H1 (cell line): ENCODE measurements around the gene TNNI2. TPM values are rescaled to one million over a fixed set of nuclear protein-coding genes. Genes with fewer than 3 reads are reported as not detected.

Experiments used
- KDM5A ChIP-seq: fragments of 200-600 bp; IDR thresholded peaks from 2 replicates; pipeline ENCODE4 v1.7.1; 2012; ENCODE audit warnings: mild to moderate bottlenecking, low read length, inconsistent platforms, mixed read lengths
- NRF1 ChIP-seq: IDR thresholded peaks from 2 replicates; pipeline ENCODE4 v1.6.1; 2011; ENCODE audit warnings: mild to moderate bottlenecking, low read depth, low read length, improper control_type of control experiment
- POU5F1 ChIP-seq: IDR thresholded peaks from 2 replicates; pipeline ENCODE4 v1.6.1; 2011; ENCODE audit warnings: low read depth, mild to moderate bottlenecking, low read length, moderate library complexity
- RNF2 ChIP-seq: fragments of 200-900, 300-1000 bp; sonication (generic); IDR thresholded peaks from 2 replicates; pipeline ENCODE4 v1.7.1; 2016; ENCODE audit warnings: borderline replicate concordance, low read depth, mild to moderate bottlenecking, antibody characterized with exemption, low read length; ENCODE audit not compliant: poor library complexity, severe bottlenecking; ENCODE audit errors: missing control alignments
- RXRA ChIP-seq: IDR thresholded peaks from 2 replicates; pipeline ENCODE4 v1.6.1; 2011; ENCODE audit warnings: low read depth, mild to moderate bottlenecking, low read length, moderate library complexity; ENCODE audit not compliant: insufficient read depth
- SAP30 ChIP-seq: fragments of 300-600 bp; sonication (generic); IDR thresholded peaks from 2 replicates; pipeline ENCODE4 v1.7.1; 2012; ENCODE audit warnings: low read length, moderate library complexity, mild to moderate bottlenecking, inconsistent platforms; ENCODE audit not compliant: insufficient read depth, insufficient replicate concordance
- SIN3A ChIP-seq, 2 experiments: IDR thresholded peaks in 1 of 2; conservative IDR thresholded peaks in 1 of 2; 2 replicates each; pipeline ENCODE4 v1.6.1; 2011 to 2012; ENCODE audit warnings: low read length in 2 of 2, improper control_type of control experiment in 1 of 2, low read depth in 1 of 2, mild to moderate bottlenecking in 1 of 2
- SP2 ChIP-seq: IDR thresholded peaks from 2 replicates; pipeline ENCODE4 v1.6.1; 2012; ENCODE audit warnings: mild to moderate bottlenecking, low read length, inconsistent platforms
- TAF7 ChIP-seq: optimal IDR thresholded peaks from 2 replicates; pipeline ENCODE3; 2011; ENCODE audit warnings: low read depth, mild to moderate bottlenecking, inconsistent platforms, low read length, moderate library complexity, borderline replicate concordance
- polyA plus RNA-seq, 7 experiments: library from polyadenylated mRNA; depleted of rRNA in 3 of 7; stranded (reverse) in 5 of 7; unstranded in 2 of 7; fragments of >200 nt in 5 of 7; fragments of 200-250 nt in 2 of 7; gene quantifications; 1 replicate in 5 of 7; 2 replicates in 1 of 7; 4 replicates in 1 of 7; pipeline versions ENCODE4 v1.2.1 to v1.2.3, GENCODE V29; 2011 to 2013; ENCODE audit warnings: missing spikeins in 2 of 7, mixed read lengths in 2 of 7
- total RNA-seq: library from RNA; stranded (reverse); fragmentation: NEBNext Ultra II Directional; extraction: Animal tissue kit (Norgen Biotek cat#: 25700); gene quantifications from 2 replicates; pipeline ENCODE4 v1.2.1, GENCODE V29; 2021

Gene TNNI2
- total and polyA plus RNA-seq, 2 of the 8 experiments (the other 6 are each of a cell fraction or from before 2014, with no cell fraction given): not detected

GRCh38 chr11:1840780-1841480, 2.1 kb downstream of the TNNI2 start (continued):
- TF ChIP-seq SIN3A (conservative IDR thresholded peaks at IDR 0.05 in 1 of 2, IDR thresholded peaks at IDR 0.05 in 1 of 2; ENCODE audit: low read depth in 1 of 2, low read length in 2 of 2) (no peak), RXRA (no peak), KDM5A (no peak), SP2 (no peak), POU5F1 (no peak), SAP30 (no peak), RNF2 (no peak), NRF1 (no peak), TAF7 (no peak)
